ENCODE measurements around the gene DNAJB8.

The DNAJB8 gene

GRCh38 chr3:128493570-128494366 is 27.1 kb upstream of the DNAJB8 start:
- DNase-seq, result no peak

DNA sequence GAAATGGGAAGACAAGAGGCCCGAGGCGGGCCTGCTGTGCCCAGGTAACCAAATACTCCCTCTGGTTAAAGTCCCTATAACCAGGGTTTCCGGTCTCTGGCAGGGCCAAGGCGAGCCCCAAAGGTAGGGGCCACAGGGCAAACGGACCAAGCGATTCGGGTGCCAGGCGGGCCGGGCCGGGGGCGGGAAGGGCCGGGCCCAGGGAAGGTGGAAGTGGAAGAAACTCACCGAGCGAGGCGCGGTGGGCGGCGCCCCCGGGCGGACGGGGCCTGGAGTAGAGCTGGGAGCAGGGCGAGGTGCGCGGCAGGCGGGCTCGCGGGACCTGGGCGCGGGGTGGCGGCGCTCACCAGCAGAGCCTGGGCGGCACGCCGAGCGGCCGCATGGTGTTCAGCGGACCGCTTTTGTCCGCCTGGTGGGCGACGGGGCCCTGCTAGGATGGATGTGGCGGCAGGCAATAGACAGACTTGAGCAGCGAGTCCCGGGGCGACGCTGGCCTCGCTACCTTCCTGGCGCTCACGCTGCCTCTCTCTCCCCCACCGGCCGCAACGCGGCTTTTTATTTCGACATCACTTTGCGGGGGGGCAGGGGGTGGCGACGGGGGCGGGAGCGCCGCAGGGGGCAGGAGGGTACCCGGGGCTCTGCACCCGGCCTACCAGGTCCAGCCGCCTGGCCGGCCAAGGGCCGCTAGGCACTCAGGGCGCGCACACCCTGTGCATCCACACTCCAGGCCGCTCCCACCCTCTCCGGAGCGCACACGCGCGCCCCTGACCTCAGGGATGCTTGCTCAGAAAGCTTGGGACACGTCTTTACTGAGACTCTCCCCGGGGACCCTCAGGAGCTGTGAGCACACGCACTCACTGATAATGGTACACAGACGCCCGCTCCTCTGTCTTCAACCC is 26.2 kb upstream of the DNAJB8 start, which contains the start of gene GATA2:
Gene GATA2 (minus strand): TSS at position 531 of the 899 bp plus-strand sequence. CDS start 6,170 bp downstream, outside the sequence.
- DNase-seq, result no peak

- no peak for DNase-seq
Observed at GRCh38 chr3:128491941-128492670, 25.4 kb upstream of the DNAJB8 start.

GRCh38 chr3:128491691-128491940 is 24.9 kb upstream of the DNAJB8 start:
- DNase-seq, result no peak

DNA sequence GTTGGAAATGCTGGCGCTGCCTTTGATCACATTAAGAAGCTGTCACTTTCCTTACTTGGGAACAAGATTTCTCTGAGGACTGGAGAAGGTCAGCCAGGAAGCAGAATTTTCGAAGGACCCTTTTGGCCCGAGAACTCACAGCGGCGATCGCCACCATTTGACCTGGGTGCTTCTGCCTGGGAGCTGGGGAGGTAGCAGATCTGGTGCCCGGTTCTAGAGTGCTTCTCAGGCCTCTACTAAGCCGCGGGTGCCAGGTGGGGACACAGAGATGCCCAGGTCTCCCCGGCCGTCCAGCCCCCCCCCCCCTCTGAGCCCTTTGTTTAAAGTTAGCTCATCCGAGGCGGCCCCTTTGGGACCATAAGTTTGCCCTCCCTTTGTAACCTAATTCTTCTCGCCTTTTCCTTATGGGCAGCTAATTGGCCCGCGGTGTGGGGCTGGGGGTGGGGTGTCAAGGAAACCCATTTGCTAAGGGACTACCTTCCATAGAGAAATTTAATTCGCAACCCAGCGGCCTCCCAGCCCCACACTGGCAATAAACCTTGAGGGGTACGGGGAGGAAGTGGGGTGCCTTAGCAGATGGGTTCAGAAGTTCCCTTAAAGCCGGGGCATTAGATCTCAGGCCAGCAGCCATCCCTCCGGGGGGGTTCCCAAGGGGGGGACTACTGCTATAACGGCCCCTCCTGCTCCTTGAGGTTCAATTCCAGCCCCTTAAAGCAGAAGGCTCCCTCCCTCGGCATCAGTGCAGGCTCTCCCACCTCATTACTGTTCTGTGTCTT is 24.4 kb upstream of the DNAJB8 start:
- DNase-seq, result no peak

DNA sequence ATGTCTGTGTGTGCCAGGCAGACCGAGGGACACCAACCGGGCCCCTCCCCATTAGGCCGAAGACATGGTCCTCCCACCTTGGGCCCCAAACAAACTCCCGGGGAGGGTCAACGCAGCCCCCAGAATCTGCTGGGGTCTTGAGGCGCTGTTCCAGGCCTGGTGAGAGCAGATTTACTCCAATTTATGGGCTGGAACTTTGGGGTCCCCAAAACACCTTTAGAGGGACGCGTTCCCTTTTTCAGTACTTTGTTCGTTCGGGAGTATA is 23.9 kb upstream of the DNAJB8 start:
- no peak for DNase-seq

GRCh38 chr3:128489927-128490649 is 23.4 kb upstream of the DNAJB8 start:
- DNase-seq, result no peak

DNA sequence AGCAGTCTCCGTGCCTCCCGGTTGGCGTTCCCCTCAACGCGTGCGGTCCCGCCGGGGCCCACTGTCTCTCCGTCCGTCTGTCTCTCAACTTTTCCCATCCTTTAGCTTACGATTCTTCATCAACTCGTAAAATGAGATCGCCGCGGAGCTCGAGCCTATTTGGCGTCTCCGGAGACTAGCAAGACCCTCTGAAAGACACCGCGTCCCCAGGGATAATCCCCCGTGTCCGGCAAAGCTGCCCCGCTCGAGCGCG is 22.9 kb upstream of the DNAJB8 start:
- no peak for DNase-seq

- DNase-seq, result no peak
Observed at GRCh38 chr3:128488991-128489673, 22.4 kb upstream of the DNAJB8 start.

GRCh38 chr3:128488636-128488990 is 21.9 kb upstream of the DNAJB8 start:
- DNase-seq, result no peak

- DNase-seq, result no peak
Observed at GRCh38 chr3:128487813-128488635, 21.3 kb upstream of the DNAJB8 start.

DNA sequence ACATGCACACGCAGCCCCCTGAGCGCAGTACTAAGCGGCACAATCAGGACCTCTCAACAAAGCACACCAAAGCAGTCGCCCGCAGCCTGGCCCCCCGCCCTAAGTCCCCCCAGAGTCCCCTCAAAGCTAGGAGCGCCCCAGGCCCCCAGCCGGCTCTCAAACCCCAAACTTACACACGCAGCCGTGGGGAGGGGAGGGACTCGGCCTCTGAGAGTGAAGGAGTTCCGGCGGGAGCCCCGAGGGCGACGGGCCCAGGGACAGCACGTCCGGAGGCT is 20.8 kb upstream of the DNAJB8 start:
- DNase-seq, result no peak

GRCh38 chr3:128486681-128487537 is 20.2 kb upstream of the DNAJB8 start:
- no peak for DNase-seq

GRCh38 chr3:128486205-128486628 is 19.5 kb upstream of the DNAJB8 start:
- DNase-seq, result no peak

DNA sequence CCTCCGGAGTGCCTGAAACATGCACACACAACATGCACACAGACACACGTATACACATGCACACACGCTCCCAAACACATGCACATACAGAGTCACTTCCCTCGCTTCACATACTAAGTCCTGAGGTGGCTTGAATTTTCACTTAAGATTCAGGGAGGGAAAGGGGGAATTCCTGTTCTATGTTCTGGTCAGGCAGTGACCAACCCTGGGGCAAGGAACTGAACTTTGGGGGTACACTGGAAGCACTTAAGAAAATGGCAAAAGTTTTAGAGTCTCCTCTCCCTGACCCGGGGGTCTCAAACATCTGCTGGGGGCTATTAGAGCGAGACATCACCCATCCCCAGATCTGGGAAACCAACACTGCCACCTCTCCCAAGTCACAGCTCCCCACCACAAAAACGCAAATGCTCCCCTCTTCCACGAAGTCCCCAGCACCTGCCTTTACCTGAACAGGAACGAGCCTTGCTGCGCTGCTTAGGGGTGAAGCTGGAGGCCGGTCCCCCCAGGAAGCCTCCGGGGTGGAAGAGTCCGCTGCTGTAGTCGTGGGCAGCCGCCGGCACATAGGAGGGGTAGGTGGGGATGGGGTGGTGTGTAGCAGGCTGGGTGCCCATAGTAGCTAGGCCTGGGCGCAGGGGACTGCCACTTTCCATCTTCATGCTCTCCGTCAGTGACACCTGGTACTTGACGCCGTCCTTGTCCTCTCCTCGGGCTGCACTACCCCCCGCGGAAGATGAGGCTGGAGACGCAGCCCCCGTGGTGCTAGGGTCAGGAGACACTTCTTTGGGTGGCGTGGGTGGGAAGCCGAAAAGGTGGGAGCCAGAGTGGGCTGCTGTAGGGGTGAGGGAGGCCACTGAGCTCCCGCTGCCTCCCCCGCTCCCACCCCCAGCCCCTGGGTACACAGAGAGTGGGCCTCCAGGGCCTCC is 18.9 kb upstream of the DNAJB8 start:
- DNase-seq, result no peak

- no peak for DNase-seq
Observed at GRCh38 chr3:128484404-128485281, 18.0 kb upstream of the DNAJB8 start.

DNA sequence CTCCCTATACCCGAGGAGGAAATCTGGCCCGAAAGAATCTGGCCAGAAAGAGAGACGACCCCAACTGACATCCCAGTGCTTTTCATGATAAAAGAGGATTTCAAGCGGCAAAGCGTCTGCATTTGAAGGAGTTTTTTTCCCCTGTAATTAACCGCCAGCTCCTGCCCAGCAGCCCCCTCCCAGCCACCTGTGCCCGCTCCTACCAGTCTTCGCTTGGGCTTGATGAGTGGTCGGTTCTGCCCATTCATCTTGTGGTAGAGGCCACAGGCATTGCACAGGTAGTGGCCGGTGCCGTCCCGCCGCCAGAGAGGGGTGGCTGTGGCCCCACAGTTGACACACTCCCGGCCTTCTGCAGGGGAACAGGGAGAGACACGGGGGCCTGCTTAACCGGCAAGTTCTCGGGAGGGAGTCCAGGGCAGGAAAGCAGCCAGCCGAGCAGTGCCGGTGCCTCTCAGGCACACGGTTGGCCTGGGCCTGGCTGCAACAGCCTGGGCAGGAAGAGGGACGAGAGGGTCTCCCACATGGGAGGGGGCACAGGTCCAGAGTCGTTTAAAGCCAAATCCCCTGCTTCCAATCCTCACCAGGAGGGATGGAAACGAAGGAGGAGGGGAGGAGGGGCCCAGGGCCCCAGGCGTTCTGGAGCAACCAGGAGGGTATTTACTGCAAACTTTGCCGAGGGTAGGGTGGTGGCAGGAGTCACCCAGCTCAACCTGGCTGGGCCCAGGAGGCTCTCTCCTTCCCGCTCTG is 17.1 kb upstream of the DNAJB8 start:
- no peak for DNase-seq

Measured in NCI-H2107 (cell line).